Hepatocyte (in vitro differentiated cells): ENCODE measurements around the gene HDAC6. TPM values are rescaled to one million over a fixed set of nuclear protein-coding genes. Genes with fewer than 3 reads are reported as not detected.

Experiments
- DNase-seq: peaks from one replicate; pipeline ENCODE4 v3.0.0-alpha.2; 2016; ENCODE audit warnings: low spot score
- H2AFZ ChIP-seq: fragments of 200-600 bp; sonication (generic); 2 replicates; pipeline ENCODE4 v1.6.0; 2016; ENCODE audit warnings: antibody characterized with exemption, mild to moderate bottlenecking
- H3K27ac ChIP-seq: fragments of 200-600 bp; sonication (generic); 2 replicates; pipeline ENCODE4 v1.5.1; 2016; ENCODE audit warnings: mild to moderate bottlenecking
- H3K27me3 ChIP-seq: fragments of 200-600 bp; sonication (generic); 2 replicates; pipeline ENCODE4 v1.6.1; 2016
- H3K36me3 ChIP-seq: fragments of 200-600 bp; sonication (generic); replicated peaks from 2 replicates; pipeline ENCODE4 v1.5.1; 2016; ENCODE audit warnings: low read depth; ENCODE audit not compliant: insufficient read depth
- H3K4me1 ChIP-seq: fragments of 200-600 bp; sonication (generic); 2 replicates; pipeline ENCODE4 v1.5.1; 2016; ENCODE audit warnings: mild to moderate bottlenecking, moderate library complexity; ENCODE audit not compliant: insufficient read depth
- H3K4me2 ChIP-seq: fragments of 200-600 bp; sonication (generic); 2 replicates; pipeline ENCODE4 v1.6.0; 2016
- H3K4me3 ChIP-seq: fragments of 200-600 bp; sonication (generic); 2 replicates; pipeline ENCODE4 v1.5.1; 2016; ENCODE audit warnings: mild to moderate bottlenecking
- H3K79me2 ChIP-seq: fragments of 200-600 bp; sonication (generic); 2 replicates; pipeline ENCODE4 v1.6.0; 2017; ENCODE audit warnings: mild to moderate bottlenecking
- H3K9me2 ChIP-seq: fragments of 200-600 bp; sonication (generic); replicated peaks from 2 replicates; pipeline ENCODE4 v1.6.0; 2017; ENCODE audit warnings: mild to moderate bottlenecking; ENCODE audit not compliant: insufficient read depth
- H3K9me3 ChIP-seq: fragments of 200-600 bp; sonication (generic); 2 replicates; pipeline ENCODE4 v1.5.1; 2016; ENCODE audit warnings: low read depth, mild to moderate bottlenecking
- H4K20me1 ChIP-seq: fragments of 200-600 bp; sonication (generic); 2 replicates; pipeline ENCODE4 v1.6.0; 2016; ENCODE audit warnings: mild to moderate bottlenecking; ENCODE audit not compliant: insufficient read depth, poor library complexity, severe bottlenecking
- EZH2 ChIP-seq: fragments of 200-600 bp; sonication (generic); IDR thresholded peaks from 2 replicates; pipeline ENCODE4 v1.6.1; 2016; ENCODE audit warnings: antibody characterized with exemption, mild to moderate bottlenecking, borderline replicate concordance
- EZH2phosphoT487 ChIP-seq: fragments of 200-600 bp; sonication (generic); IDR thresholded peaks from one replicate; pipeline ENCODE4 v1.6.1; 2018; ENCODE audit warnings: antibody characterized with exemption, mild to moderate bottlenecking, low read depth, moderate library complexity; ENCODE audit not compliant: unreplicated experiment, severe bottlenecking
- WGBS: methylation state at CpG from one replicate; pipeline ENCODE4 v1.1.6; 2016; ENCODE audit warnings: low lambda C conversion rate; ENCODE audit errors: missing lambda C conversion rate; 5-methylcytosine and 5-hydroxymethylcytosine counted together
- polyA plus RNA-seq: library from polyadenylated mRNA; unstranded; fragments of >200 nt; fragmentation: Nextera tagmentation; extraction: Ambion mirVana; gene quantifications from 2 replicates; pipeline ENCODE4 v1.2.1, GENCODE V29; 2016
- total RNA-seq: library from RNA; depleted of rRNA; stranded (reverse); fragments of >200 nt; gene quantifications from 2 replicates; pipeline ENCODE4 v1.2.3, GENCODE V29; 2014
- TF ChIP-seq, protein P1 (sequence below): fragments of 200-600 bp; sonication (generic); IDR thresholded peaks from 2 replicates; pipeline ENCODE4 v1.5.1; 2016; ENCODE audit warnings: antibody characterized with exemption, mild to moderate bottlenecking; ENCODE audit not compliant: poor library complexity

The HDAC6 gene
- total and polyA plus RNA-seq, 2 experiments from 2014 or later = 68.9 to 96.3 TPM

GRCh38 chrX:48813644-48814043 lies 11.8 kb downstream of the HDAC6 start:
- Histone ChIP-seq H3K4me1 (no peaks in the 10 kb centered on the region), H3K79me2 (no peaks in the 10 kb centered on the region), H3K27ac (no peak overlapping the region), H3K9me3 (no peaks in the 10 kb centered on the region), H4K20me1 (no peaks in the 10 kb centered on the region), H3K9me2 (no peaks in the 10 kb centered on the region), H3K27me3 (no peaks in the 10 kb centered on the region), H3K4me2 (no peak overlapping the region), H3K36me3 (no peaks in the 10 kb centered on the region), H3K4me3 (no peak overlapping the region), H2AFZ (no peak overlapping the region)
- DNase-seq = no peak
- 91% methylated on average over 8 of the region's 8 CpGs for WGBS
- TF ChIP-seq, protein P1, sequence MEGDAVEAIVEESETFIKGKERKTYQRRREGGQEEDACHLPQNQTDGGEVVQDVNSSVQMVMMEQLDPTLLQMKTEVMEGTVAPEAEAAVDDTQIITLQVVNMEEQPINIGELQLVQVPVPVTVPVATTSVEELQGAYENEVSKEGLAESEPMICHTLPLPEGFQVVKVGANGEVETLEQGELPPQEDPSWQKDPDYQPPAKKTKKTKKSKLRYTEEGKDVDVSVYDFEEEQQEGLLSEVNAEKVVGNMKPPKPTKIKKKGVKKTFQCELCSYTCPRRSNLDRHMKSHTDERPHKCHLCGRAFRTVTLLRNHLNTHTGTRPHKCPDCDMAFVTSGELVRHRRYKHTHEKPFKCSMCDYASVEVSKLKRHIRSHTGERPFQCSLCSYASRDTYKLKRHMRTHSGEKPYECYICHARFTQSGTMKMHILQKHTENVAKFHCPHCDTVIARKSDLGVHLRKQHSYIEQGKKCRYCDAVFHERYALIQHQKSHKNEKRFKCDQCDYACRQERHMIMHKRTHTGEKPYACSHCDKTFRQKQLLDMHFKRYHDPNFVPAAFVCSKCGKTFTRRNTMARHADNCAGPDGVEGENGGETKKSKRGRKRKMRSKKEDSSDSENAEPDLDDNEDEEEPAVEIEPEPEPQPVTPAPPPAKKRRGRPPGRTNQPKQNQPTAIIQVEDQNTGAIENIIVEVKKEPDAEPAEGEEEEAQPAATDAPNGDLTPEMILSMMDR = no peak
- TF ChIP-seq EZH2 = no peak
- TF ChIP-seq EZH2phosphoT487 = no peak

DNA sequence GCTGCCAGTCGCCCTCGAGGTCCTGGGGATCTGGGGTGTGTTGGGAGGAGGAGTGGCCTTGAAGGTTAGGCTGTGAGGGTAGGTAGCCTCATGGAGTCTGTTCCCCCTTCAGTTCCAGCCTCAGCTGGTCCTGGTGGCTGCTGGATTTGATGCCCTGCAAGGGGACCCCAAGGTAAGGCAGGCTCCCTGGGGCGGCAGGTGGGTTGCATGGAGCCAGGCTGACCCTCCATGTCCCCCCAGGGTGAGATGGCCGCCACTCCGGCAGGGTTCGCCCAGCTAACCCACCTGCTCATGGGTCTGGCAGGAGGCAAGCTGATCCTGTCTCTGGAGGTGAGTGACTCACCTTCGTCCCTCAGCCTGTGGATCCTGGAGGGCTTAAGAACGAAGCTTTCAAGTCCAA lies 12.9 kb downstream of the HDAC6 start:
- TF ChIP-seq EZH2phosphoT487 (no peak), EZH2 (no peak)
- TF ChIP-seq, protein P1 = no peak
- no peaks in the 10 kb centered on the region for H3K9me2 ChIP-seq
- no peaks in the 10 kb centered on the region for H3K9me3 ChIP-seq
- WGBS = 87% methylated on average over 8 of the region's 8 CpGs
- no peaks in the 10 kb centered on the region for H3K36me3 ChIP-seq
- no peak for DNase-seq
- H3K4me3 ChIP-seq = no peak overlapping the region
- H3K27me3 ChIP-seq = no peaks in the 10 kb centered on the region
- H3K27ac ChIP-seq = no peak overlapping the region
- H2AFZ ChIP-seq = no peak overlapping the region
- no peak overlapping the region for H3K4me2 ChIP-seq
- H4K20me1 ChIP-seq = no peaks in the 10 kb centered on the region
- H3K79me2 ChIP-seq = no peaks in the 10 kb centered on the region
- no peaks in the 10 kb centered on the region for H3K4me1 ChIP-seq

- Histone ChIP-seq H3K27ac (no peak overlapping the region), H3K9me3 (no peaks in the 10 kb centered on the region), H3K79me2 (no peaks in the 10 kb centered on the region), H2AFZ (no peak overlapping the region), H3K9me2 (no peaks in the 10 kb centered on the region), H3K27me3 (no peaks in the 10 kb centered on the region), H3K4me2 (no peak overlapping the region), H3K4me3 (no peak overlapping the region), H3K4me1 (no peaks in the 10 kb centered on the region), H3K36me3 (no peaks in the 10 kb centered on the region), H4K20me1 (no peaks in the 10 kb centered on the region)
- TF ChIP-seq, protein P1 = no peak
- TF ChIP-seq EZH2phosphoT487 = no peak
- no peak for TF ChIP-seq EZH2
- no peak for DNase-seq
- WGBS = 86% methylated on average over 8 of the region's 8 CpGs
Observed at GRCh38 chrX:48815266-48815665, 13.4 kb downstream of the HDAC6 start.
